ENCODE measurements around the gene PDIA5. TPM values are rescaled to one million over a fixed set of nuclear protein-coding genes. Genes with fewer than 3 reads are reported as not detected.

PDIA5 gene
- total RNA-seq, 4 donors from 2014 or later: 34.0 to 52.4 (median 44.6) TPM

GRCh38 chr3:123088387-123088786 lies 21.6 kb downstream of the PDIA5 start:
- peak overlapping the region in 2 of 3 donors; percentile 50 to 87 for H3K27ac ChIP-seq
- no peak overlapping the region for H3K4me3 ChIP-seq (replicated peaks in 1 of 3)
- no peaks in the 10 kb centered on the region for H3K27me3 ChIP-seq
- no peak for TF ChIP-seq POLR2A (IDR thresholded peaks at IDR 0.05)
- TF ChIP-seq CTCF (IDR thresholded peaks at IDR 0.05): no peak
- peaks cover 3 to 8% of the 10 kb centered on the region in 2 donors for H3K36me3 ChIP-seq
- DNase-seq: no peak
- no peaks in the 10 kb centered on the region for H3K9me3 ChIP-seq
- intact Hi-C loops (cut with DNase I): no loop called here
- peaks cover 68 to 83% of the 10 kb centered on the region in 2 donors for H3K4me1 ChIP-seq
- WGBS, 2 donors: 65 to 76% methylated on average over 2 of the region's 2 CpGs

- Histone ChIP-seq H3K4me3 (replicated peaks in 1 of 3) (no peak overlapping the region), H3K27ac (peak overlapping the region; percentile 59 to 87 (median 83)), H3K27me3 (no peaks in the 10 kb centered on the region), H3K4me1 (peaks cover 56 to 69% of the 10 kb centered on the region in 2 donors), H3K36me3 (peaks cover 3 to 11% of the 10 kb centered on the region in 2 donors), H3K9me3 (no peaks in the 10 kb centered on the region)
- WGBS, 2 donors: 34 to 48% methylated on average over 6 to 8 of the region's 12 CpGs
- intact Hi-C loops (cut with DNase I): no loop called here
- peak; percentile 98 for DNase-seq
- TF ChIP-seq POLR2A (IDR thresholded peaks at IDR 0.05) (no peak), CTCF (IDR thresholded peaks at IDR 0.05) (no peak)
Observed at GRCh38 chr3:123089611-123090331, 22.9 kb downstream of the PDIA5 start.

- Histone ChIP-seq H3K4me1 (peaks cover 44 to 58% of the 10 kb centered on the region in 2 donors), H3K27ac (peak overlapping the region; percentile 59 to 87 (median 83)), H3K36me3 (peaks cover 3 to 11% of the 10 kb centered on the region in 2 donors), H3K27me3 (no peaks in the 10 kb centered on the region), H3K4me3 (replicated peaks in 1 of 3) (no peak overlapping the region), H3K9me3 (no peaks in the 10 kb centered on the region)
- no peak for TF ChIP-seq CTCF (IDR thresholded peaks at IDR 0.05)
- TF ChIP-seq POLR2A (IDR thresholded peaks at IDR 0.05): no peak
- DNase-seq: peak in 1 of 2 donors; percentile 34
- intact Hi-C loops (cut with DNase I): no loop called here
- 70 to 74% methylated on average over 11 to 12 of the region's 12 CpGs for WGBS, 2 donors
Observed at GRCh38 chr3:123090728-123091531, 24.1 kb downstream of the PDIA5 start.

GRCh38 chr3:123092243-123092642 lies 25.4 kb downstream of the PDIA5 start:
- H3K4me1 ChIP-seq: peaks cover 47 to 59% of the 10 kb centered on the region in 2 donors
- DNase-seq: no peak
- WGBS, 2 donors: 94 to 96% methylated on average over 3 of the region's 3 CpGs
- no peaks in the 10 kb centered on the region for H3K27me3 ChIP-seq
- no peak overlapping the region for H3K4me3 ChIP-seq (replicated peaks in 1 of 3)
- no peaks in the 10 kb centered on the region for H3K9me3 ChIP-seq
- H3K27ac ChIP-seq: peak overlapping the region in 1 of 3 donors; percentile 83
- TF ChIP-seq POLR2A (IDR thresholded peaks at IDR 0.05): no peak
- no peak for TF ChIP-seq CTCF (IDR thresholded peaks at IDR 0.05)
- intact Hi-C loops (cut with DNase I): no loop called here
- H3K36me3 ChIP-seq: peaks cover 3 to 11% of the 10 kb centered on the region in 2 donors
